ENCODE measurements around the gene LILRA6.
"Not testable (repeated sequence)": the region's sequence is repeated elsewhere in the genome, so short reads cannot be mapped to it uniquely, and the experiment has no call there.

GRCh38 chr19:54223937-54224281 is 18.7 kb downstream of the LILRA6 start:
- TF ChIP-seq CTCF (IDR thresholded peaks at IDR 0.05); POLR2AphosphoS5 (IDR thresholded peaks at IDR 0.05; ENCODE audit: low read depth, low read length); REST (IDR thresholded peaks at IDR 0.05; ENCODE audit: insufficient read depth in 1 of 2, low read depth in 2 of 2, low read length in 1 of 2); TCF7L2 (IDR thresholded peaks at IDR 0.05; ENCODE audit: low read depth, low read length): not testable (repeated sequence)
